Hematopoietic multipotent progenitor cell treated with erythropoietin and hydrocortisone succinate and interleukin-3 and kit ligand, for 17 days (in vitro differentiated cells): Measurements from ENCODE around the gene SLC48A1.
A peak's percentile ranks its signal among the peaks of the same experiment; 100 is the strongest.

ENCODE experiments used
- DNase-seq: peaks from one replicate; pipeline ENCODE4 v3.0.0-alpha.2; 2015; ENCODE audit warnings: low spot score

SLC48A1 gene

GRCh38 chr12:47778881-47779280 lies 5.8 kb downstream of the SLC48A1 start:
- DNase-seq, result no peak

GRCh38 chr12:47779301-47779942 lies 6.4 kb downstream of the SLC48A1 start:
- DNase-seq, result peak; percentile 94

GRCh38 chr12:47779943-47780504 lies 7.0 kb downstream of the SLC48A1 start:
- DNase-seq, result no peak

DNA sequence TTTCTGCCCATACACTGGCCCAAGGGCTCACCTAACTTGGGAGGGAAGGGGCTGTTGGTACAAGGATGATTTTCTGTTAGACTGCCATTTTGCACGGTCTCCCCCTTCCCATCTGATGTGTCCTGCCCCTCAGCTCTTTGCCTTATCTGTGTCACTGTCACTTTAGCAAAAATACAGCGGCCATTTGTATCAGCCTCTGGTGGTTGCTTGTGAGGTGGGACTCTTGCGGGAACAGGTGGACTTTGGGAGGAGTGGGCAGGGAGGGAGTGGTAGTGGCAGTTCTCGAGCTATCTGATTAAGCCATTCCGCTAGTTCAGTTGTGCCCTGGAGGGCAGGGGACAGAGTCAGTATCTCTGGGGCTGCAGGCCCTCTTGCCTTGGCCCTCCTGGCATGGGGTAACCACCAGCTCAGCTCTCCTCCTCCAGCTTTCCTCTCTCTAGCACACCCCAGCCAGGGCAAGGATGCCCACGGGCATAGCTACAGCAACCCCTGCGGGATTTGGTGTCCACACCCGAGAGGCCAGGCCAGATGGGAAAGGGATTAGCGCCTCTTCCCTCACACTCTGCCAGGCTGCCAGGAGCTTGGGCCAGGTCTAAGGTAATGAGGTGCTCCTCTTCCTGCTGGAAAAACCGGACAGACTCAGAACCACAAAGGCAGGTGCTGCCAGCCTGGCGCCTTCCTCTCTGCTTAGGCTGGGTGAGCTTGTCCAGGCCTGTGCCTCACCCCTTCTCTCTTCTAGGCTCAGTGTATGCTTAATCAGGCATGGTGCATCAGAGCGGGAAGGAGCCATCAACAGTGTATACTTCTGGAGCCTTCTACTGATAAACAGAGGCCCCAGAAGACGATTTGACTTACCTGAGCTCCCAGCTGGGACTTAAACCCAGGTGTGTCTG lies 8.7 kb downstream of the SLC48A1 start:
- no peak for DNase-seq

- DNase-seq, result no peak
These were observed 9.3 kb downstream of the SLC48A1 start for GRCh38 chr12:47782372-47782770.

DNA sequence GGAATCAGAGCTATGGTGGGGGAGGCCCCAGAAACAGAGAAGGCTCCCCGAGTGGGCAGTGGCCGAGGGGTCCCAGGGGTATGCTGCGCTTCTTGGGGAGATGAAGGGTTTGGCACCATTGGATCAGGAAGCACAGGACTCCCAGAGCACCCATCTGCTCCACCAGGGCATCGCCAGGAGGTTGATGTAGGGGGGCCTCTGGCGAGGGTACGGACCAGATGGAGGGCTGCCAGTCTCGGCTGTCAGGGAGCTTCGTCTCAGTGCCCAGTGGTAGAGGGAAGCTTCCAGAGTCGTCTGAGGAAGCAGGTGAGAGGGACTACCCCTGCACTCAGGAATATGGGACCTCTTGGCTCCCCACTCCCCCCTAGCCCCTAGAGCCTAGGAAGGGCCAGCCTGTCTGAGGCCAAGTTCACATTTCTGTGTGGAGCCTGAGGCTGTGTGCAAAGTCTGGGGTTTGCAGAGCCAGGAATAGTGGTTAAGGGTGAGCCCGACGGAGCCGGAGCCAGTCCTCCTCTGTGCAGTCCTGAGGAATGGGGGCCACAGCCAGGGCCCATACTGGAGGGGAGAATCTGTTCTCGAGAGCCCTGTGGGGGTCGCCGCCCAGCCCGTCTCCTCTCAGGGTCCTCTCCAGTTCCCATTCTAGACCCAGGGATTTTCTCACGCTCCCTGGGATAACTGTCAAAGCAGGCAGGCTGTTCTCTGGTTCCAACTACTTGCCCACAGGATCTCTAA lies 10.2 kb downstream of the SLC48A1 start:
- no peak for DNase-seq

DNA sequence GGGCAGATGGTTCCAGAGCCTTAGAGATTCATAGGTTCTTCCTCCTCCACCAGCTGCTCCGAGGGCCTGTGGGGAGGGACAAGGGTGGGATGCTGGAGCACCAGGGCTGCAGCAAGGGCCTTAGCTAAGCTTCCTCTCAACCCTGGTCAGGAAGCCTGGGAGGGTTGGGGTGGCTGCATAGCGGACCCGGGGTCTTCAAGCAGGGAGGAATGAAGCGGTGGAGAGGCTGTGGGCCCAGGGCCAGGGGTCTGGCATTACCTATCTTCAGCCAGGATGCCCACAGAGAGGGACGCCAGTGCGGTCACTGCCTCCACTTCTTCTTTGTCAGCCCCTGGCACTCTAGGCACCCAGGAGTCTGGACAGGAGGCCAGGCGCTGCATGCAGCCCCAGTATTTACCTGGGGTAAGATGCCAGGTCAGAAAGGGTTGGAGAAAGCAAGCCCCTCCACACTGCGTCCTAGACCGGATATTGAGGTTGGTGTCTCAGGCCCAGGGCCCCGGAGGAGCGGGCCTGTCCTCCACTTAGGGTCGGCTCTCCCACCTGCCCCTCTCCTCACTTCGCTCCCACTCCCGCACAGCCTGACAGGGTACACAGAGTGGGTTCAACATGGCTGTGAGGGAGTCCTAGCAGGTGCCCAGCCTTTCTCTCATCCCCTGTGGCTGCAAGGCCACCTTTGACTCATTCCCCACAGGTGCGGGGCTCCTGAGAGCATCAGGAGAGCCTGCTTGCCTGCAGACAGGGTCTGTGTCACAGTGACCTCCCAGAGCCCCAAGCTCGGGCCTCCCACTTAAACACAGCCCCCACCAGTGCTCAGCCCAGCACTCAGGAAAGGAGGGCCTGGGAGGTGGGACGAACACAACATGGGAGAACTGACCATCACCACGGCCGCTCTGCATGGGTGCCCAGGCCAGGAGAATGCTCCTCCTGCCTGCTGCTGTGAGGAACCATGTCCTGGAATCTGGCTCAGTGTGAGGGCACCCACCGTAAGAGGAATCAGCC lies 11.1 kb downstream of the SLC48A1 start:
- no peak for DNase-seq

DNA sequence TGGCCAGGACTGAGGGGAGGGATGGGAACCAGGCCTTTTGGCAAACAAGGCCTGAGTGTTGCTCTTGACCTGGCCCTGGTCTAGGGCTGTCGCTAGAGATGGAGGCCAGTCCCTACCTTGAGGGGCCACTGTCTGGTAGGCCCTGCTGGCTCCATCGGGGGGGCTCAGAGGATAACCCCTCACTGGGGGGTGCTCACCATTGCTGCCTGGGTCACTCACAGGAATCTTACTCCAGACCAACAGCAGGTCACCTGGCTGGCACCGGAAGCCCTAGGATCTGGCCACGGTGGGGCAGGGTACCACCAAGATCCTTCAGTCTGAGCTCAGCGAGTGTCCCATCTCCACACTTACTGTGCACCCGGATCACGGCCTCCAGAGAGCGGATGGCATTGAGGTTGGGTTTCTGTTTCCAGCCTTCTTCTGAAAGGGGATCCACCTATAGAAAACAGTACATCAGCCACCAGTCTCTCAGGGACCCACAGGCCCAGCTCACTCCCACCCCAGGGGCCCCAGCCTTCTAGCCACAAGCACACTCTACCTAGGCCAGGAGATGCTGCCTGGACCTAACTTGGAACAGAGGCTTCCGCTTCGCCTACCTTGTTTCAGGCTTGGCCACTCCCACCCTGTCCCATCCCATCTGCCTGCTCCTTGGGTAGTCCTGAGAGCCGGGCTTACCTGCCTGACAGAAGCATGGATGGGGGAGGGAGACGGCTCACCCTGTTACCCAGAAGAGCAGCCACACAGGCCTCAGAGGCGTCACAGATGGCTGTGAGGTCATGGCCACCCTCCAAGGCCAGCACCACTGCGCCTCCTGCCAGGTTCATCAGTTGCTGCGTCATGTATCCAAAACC lies 12.2 kb downstream of the SLC48A1 start:
- DNase-seq, result no peak

DNA sequence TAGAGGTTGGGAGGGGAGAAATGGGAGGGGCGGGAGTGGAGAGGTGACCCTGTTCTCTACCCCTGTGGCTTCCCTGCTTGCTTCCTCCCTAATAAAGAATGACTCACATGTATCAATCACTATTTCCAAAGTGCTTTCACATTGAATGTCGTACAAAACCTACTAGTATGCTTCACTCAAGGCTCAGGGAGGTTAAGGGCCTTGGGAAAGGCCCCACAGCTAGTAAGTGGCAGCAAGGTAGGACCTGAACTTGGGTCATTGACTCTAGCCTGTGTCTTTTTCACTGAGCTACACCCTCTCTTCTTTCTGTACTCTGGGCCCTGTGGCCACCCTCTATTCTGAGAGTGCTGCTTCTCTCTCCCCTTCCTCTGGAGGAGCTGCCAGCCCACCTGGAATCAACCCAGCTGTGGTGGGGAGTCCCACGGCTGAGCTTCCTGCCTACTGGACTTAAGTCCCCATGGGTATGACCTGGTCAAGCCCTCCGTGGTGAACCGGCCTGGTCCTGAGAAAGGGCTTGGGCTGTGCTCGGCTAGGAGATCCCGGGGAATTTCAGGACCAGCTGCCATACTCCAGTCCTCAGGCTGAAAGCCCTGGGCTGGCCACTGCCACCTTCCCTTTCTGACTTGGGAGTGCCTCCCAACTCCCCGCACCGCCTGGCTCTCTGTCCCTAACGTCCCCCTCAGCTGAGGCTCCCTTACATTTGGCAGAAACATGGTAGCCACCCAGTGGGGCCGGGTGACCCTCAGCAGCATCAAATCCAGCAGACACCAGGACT lies 13.0 kb downstream of the SLC48A1 start:
- no peak for DNase-seq

DNA sequence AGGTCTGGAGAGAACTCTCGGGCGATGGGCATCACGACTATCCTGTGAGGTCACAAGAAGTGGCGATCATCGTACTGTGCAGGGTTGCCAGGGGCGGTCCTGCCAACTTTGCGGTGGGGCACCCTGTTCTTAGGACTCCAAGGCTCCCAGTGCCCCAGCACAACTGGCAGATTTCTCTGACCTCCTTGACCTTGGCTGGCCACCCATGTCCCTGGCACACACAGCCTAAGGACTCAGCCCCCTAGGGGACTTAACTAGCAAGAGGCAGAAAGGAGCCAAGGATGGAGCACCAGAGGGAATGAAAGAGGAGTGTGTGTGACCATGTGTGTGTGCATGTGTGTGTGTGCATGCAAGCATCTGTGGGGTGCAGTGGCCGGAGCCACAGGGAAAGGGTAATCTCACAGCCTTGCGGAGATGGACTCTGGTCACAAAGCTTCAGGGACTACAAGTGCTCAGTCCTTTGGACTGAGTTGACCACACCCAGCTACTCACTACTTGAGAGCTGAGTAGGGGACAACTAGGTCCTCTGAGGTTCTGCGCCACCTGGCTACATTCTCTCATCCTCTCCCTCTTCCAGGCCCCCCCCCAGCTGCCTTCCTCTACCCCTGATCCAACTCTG lies 13.7 kb downstream of the SLC48A1 start:
- no peak for DNase-seq

DNA sequence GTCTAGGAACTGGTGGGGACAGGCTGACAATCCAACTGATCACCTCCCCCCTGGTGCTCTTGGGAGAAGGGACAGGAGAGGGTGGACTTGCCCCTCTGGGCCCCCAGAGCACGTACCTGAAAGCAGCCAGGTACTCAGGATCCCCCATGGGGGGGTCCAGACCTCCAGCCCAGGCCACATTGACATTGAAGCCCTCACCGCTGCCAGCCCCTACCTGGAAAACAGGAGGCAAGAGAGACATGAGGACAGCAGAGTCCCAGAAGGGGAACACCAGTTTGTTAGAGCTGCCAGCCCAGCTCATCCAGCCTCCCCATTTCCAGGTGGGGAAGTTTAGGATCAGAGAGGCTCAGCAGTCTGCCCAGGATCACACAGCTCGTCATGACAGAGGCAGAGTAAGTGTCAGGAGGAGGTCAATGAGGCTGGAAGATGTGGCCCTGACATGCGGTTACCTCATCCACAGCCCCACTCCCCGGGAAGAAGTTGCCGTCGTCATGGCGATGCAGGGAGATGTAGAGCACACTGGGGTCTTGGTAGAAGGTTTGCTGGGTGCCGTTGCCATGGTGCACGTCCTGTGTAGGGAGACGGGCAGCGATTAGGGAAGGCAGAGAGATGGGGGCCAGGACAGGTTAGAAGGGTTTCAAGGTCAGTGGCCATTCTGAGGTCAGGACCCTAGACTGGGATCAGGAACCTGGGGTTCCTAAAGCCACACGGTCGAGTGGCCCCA lies 14.7 kb downstream of the SLC48A1 start:
- DNase-seq, result no peak

GRCh38 chr12:47789141-47789540 lies 16.1 kb downstream of the SLC48A1 start:
- DNase-seq, result no peak

DNA sequence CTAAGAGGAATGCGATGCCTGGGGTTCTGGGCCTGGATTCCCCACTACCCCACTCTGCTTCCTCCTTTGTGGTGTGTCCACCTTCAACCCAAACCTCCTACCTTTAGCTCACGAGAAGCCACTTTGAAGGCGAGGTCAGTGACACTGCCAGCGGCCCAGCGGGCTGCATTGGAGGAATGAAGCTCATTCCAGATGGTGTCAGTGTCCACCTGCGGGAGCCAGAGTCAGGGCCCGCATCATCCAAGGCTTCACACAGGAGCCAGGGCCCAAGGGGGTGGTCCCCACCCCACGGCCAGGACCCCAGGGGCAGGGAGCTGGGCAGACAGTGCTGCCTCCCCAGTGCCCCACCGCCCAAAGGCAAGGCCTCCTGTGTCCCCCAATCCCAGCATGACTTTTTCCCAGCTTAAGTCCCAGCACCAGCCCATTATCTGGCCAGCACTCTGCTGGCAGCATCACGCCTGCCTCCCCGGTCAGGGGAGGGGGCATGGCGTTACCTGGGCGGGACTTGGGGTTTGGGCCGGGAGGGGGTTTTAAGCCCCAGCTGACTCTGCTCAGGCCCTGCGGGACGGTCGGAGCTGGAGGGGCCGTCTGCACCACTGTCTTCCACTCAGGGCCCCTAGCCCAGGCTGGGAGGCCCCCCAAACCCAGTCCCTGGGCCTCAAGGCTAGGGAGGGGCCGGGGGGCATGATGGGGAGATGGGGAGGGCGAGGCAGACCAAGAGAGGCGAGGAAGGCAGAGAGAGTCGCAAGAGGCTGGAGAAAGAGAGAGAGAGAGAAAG lies 16.9 kb downstream of the SLC48A1 start:
- no peak for DNase-seq

DNA sequence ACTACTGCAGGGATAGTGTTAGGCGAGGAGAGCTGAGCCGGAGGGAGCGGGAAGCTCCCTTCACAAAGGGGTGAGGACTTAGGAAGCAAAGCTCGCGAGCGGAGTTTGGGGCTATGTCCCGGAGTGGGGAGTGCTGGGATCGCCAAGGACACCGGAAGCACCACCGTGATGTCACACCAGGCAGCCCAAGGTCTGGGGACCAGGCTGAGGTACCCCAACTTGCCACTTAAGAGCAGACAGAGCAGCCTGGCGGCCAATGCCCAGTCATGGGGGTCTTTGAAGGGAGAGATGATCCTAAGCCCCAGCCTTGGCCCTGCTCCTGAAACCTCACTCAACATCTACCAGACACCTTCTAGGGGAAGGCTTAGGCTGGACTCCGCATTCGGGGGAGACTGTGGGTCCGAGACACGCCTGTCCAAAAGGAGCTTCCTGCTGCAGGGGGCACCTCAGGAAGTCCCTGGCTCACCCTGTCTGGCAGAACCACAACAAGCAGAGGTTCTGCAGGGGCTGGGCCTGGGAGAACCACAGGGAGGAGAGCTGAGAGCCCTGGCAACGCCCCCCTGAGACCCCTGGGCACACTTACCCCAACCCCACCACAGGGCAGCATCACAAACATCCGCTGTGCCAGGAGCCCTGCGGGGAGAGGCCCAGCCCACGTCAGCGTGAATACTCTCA lies 17.8 kb downstream of the SLC48A1 start:
- no peak for DNase-seq

- no peak for DNase-seq
These were observed 18.3 kb downstream of the SLC48A1 start for GRCh38 chr12:47791351-47791746.

DNA sequence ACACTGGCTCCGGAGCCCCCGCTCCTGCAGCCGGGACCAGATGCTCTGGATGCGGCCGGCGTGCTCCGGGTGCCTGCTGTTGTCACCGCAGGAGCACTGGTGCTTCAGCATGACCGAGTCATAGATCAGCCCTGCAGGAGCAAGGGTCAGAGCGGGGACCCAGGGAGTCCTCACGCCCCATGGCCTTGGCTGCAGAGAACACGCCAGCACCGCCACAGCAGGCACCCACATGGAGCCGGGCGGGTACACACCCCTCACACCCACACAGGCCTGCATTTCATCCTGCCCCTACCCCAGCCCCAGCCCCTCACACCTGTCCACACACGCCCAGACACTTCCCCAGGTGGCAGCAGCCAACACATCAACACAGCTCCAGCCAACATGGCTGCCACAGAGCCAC lies 18.8 kb downstream of the SLC48A1 start:
- no peak for DNase-seq
